Activated CD8-positive, alpha-beta T cell treated with anti-CD3 and anti-CD28 coated beads, Interleukin-2, amount 10 ng/mL, durations not matched to agents 7 days and 5 days (primary cell): ENCODE data around the gene ZNHIT2. TPM values are rescaled to one million over a fixed set of nuclear protein-coding genes. Genes with fewer than 3 reads are reported as not detected.

ENCODE experiments used
- ATAC-seq: fragments of 150-1000 bp; cut with Tn5 transposase; one replicate; pipeline ENCODE4 v1.10.0; 2021; ENCODE audit warnings: moderate library complexity
- CTCF ChIA-PET: fragments of 350-600 bp; sonication (Branson Sonifier 250); formaldehyde crosslinking; loops from one replicate; lab custom pipeline; 2021; ENCODE audit warnings: antibody characterized with exemption; lab: Charles Lee
- POLR2A ChIA-PET: fragments of 350-600 bp; sonication (Branson Sonifier 250); formaldehyde crosslinking; loops from one replicate; lab custom pipeline; 2021; ENCODE audit warnings: antibody characterized with exemption; lab: Charles Lee
- DNase-seq: peaks from one replicate; pipeline ENCODE4 v3.0.0-alpha.2; 2020
- H3K27ac Mint-ChIP-seq: one replicate; pipeline ENCODE4 v1.8.0; 2021; ENCODE audit warnings: mild to moderate bottlenecking, mixed read lengths
- H3K27me3 Mint-ChIP-seq: one replicate; pipeline ENCODE4 v1.8.0; 2021; ENCODE audit warnings: low read depth, mixed read lengths
- H3K36me3 Mint-ChIP-seq: one replicate; pipeline ENCODE4 v1.8.0; 2021; ENCODE audit warnings: low read depth, mixed read lengths
- H3K4me1 Mint-ChIP-seq: one replicate; pipeline ENCODE4 v1.8.0; 2021; ENCODE audit warnings: low read depth, mixed read lengths
- H3K4me3 Mint-ChIP-seq: one replicate; pipeline ENCODE4 v1.8.0; 2021; ENCODE audit warnings: mild to moderate bottlenecking, mixed read lengths
- H3K9me3 Mint-ChIP-seq: one replicate; pipeline ENCODE4 v1.8.0; 2022; ENCODE audit warnings: mixed read lengths; ENCODE audit not compliant: insufficient read depth
- total RNA-seq, 2 experiments: library from RNA; stranded (reverse); gene quantifications; one replicate each; pipeline ENCODE4 v1.2.3, GENCODE V29; 2021

Gene ZNHIT2
- total RNA-seq, 2 experiments from 2014 or later: 11.6 to 12.4 TPM

DNA sequence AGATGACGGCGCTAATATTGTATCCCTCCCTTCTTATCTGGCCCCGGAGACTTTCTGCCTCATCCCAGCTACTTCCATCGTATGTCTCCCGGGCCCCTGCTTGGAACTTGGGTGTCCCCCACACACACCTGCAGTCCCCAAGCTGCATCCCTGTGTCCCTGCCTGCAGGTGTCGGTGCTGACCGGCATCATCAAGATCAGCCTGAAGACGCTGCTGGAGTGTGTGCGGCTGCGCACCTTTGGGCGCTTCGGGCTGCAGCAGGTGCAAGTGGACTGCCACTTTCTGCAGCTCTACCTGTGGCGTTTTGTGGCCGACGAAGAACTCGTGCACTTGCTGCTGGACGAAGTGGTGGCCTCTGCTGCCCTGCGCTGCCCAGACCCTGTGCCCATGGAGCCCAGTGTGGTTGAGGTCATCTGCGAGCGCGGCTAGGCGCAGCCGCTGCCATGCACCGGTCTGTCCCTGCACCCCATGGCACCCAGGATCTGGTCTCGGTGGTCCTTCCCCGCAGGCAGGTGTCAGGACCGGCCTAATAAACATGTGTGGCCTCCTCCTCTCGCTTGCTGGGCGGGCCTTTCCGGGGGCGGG lies 6.2 kb downstream of the ZNHIT2 start:
- POLR2A ChIA-PET: interaction anchor here (0.8 to 4.7 kb wide), 10 partner anchors 10 to 794 kb away, joined by 3 to 30 read pairs (median 5); partner anchors contain the start of genes ARL2, CAPN1, CDCA5 and FAU
- no peak for ATAC-seq
- no peak for DNase-seq
- Mint-ChIP-seq H3K9me3 (no peaks in the 10 kb centered on the region), H3K4me1 (peaks cover 46% of the 10 kb centered on the region), H3K27me3 (no peaks in the 10 kb centered on the region), H3K27ac (peak overlapping the region; percentile 85), H3K36me3 (peaks cover 22% of the 10 kb centered on the region), H3K4me3 (peak overlapping the region; percentile 89)
- CTCF ChIA-PET: interaction anchor here (0.7 to 5.2 kb wide), 25 partner anchors 7 to 669 kb away, joined by 3 to 117 read pairs (median 5); partner anchors contain the start of genes ARL2, ATG2A, CAPN1 and CDC42BPG

DNA sequence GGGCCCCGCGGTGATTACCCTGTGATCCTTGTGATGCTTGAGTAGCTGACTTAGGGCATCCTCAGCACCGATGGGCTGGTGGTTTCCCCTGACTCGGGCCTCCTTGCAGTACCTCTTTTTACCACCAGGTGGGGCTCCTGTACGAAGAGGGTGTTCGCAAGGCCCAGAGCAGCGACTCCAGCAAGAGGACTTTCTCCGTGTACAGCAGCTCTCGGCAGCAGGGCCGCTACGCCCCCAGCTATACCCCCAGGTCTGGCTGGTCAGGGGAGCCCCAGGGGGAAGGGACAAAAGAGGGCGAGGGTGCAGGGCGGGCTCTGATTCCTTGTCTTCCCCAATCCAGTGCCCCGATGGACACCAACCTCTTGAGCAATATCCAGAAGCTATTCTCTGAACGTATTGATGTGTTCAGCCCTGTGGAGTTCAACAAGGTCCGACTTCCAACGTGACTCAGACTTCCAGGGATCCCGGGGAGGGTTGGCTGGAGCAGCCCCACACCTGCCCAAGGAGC lies 7.1 kb downstream of the ZNHIT2 start:
- peak; percentile 43 for ATAC-seq
- no peaks in the 10 kb centered on the region for H3K9me3 Mint-ChIP-seq
- peaks cover 26% of the 10 kb centered on the region for H3K36me3 Mint-ChIP-seq
- no peaks in the 10 kb centered on the region for H3K27me3 Mint-ChIP-seq
- peak; percentile 97 for DNase-seq
- no peak overlapping the region for H3K4me3 Mint-ChIP-seq
- peak overlapping the region; percentile 46 for H3K27ac Mint-ChIP-seq
- peaks cover 40% of the 10 kb centered on the region for H3K4me1 Mint-ChIP-seq
- ChIA-PET POLR2A (interaction anchor here (0.8 to 4.7 kb wide), 10 partner anchors 9 to 262 kb away, joined by 3 to 30 read pairs (median 4); partner anchors contain the start of genes ARL2, CDCA5, FAU and MRPL49), CTCF (interaction anchor here (0.7 to 5.2 kb wide), 26 partner anchors 8 to 400 kb away, joined by 3 to 117 read pairs (median 5); partner anchors contain the start of genes ARL2, ATG2A, CAPN1 and CDC42BPG)

DNA sequence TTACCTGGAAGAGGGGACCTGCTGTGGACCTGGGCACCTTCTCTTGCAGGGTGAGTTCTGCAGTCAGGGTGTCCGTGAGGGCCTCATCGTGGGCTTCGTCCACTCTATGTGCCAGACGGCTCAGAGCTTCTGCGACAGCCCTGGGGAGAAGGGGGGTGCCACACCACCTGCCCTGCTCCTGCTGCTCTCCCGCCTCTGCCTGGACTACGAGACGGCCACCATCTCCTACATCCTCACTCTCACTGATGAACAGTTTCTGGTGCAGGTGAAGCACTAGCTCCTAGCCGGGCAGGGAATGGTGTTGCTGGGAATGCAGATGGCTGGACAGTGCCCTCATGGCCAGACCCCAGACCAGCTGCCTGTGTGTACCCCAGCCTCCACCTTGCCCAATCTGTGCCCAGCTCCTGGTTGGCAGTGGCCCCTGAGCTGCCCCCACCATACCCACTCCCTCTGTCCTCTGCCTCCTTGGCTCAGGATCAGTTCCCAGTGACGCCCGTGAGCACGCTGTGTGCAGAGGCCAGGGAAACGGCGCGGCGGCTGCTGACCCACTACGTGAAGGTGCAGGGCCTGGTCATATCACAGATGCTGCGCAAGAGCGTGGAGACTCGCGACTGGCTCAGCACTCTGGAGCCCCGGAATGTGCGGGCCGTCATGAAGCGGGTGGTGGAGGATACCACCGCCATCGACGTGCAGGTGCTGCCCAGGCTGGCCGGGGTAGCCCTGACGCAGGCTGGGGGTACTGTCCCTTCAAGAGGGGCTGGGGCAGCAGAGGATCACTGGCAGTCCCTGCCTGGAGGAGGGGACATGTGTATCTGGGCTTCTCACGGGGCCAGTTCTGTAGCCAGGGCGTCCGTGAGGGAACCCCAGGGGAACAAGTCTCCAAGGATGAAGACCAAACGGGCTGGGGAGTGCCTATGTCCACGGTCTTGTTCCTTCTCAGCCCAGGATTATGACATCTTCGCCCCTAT lies 8.0 kb downstream of the ZNHIT2 start:
- no peak for ATAC-seq
- DNase-seq: no peak
- Mint-ChIP-seq H3K27ac (peak overlapping the region; percentile 46), H3K9me3 (no peaks in the 10 kb centered on the region), H3K27me3 (no peaks in the 10 kb centered on the region), H3K4me3 (no peak overlapping the region), H3K4me1 (peaks cover 46% of the 10 kb centered on the region), H3K36me3 (peaks cover 27% of the 10 kb centered on the region)
- ChIA-PET POLR2A (interaction anchor here (0.6 to 4.7 kb wide), 11 partner anchors 8 to 376 kb away, joined by 3 to 30 read pairs (median 5); partner anchors contain the start of genes ARL2, CDCA5, FAU and MRPL49), CTCF (interaction anchor here (0.9 to 5.2 kb wide), 28 partner anchors 8 to 401 kb away, joined by 3 to 117 read pairs (median 5); partner anchors contain the start of genes ARL2, ATG2A, CAPN1 and CDCA5)

- Mint-ChIP-seq H3K36me3 (peaks cover 29% of the 10 kb centered on the region), H3K4me3 (no peak overlapping the region), H3K9me3 (no peaks in the 10 kb centered on the region), H3K27me3 (no peaks in the 10 kb centered on the region), H3K4me1 (peaks cover 43% of the 10 kb centered on the region), H3K27ac (no peak overlapping the region)
- ChIA-PET CTCF (interaction anchor here (1.0 to 1.8 kb wide), 6 partner anchors 10 to 222 kb away, joined by 3 to 6 read pairs (median 3); partner anchors contain the start of genes FAU and MRPL49), POLR2A (interaction anchor here (0.6 to 4.6 kb wide), 5 partner anchors 9 to 375 kb away, joined by 3 to 30 read pairs (median 4); partner anchors contain the start of genes FAU, MRPL49 and VPS51)
- no peak for DNase-seq
- no peak for ATAC-seq
These were observed 8.9 kb downstream of the ZNHIT2 start for GRCh38 chr11:65108469-65109123.

DNA sequence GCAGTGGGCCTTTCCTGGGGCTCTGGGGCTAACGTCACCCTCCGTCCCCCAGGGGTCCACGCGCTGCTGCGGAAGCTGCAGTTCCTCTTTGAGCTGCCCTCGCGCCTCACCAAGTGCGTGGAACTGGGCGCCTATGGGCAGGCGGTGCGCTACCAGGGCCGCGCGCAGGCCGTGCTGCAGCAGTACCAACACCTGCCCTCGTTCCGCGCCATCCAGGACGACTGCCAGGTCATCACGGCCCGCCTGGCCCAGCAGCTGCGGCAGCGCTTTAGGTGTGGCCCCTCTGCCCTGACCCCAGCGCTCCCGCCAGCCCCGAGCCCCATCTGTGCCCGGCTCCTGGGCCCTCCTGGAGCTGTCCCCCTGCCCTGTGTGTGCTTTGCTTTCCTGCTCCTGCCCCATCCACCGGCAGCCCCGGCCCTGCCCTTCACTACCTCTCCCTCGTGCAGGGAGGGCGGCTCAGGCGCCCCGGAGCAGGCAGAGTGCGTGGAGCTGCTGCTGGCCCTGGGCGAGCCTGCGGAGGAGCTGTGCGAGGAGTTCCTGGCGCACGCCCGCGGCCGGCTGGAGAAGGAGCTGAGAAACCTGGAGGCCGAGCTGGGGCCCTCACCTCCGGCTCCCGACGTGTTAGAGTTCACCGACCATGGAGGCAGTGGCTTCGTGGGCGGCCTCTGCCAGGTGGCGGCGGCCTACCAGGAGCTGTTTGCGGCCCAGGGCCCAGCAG lies 9.6 kb downstream of the ZNHIT2 start:
- CTCF ChIA-PET: interaction anchor here (1.1 to 1.8 kb wide), 5 partner anchors 9 to 222 kb away, joined by 3 to 6 read pairs (median 3); no protein-coding TSS in a partner anchor
- POLR2A ChIA-PET: interaction anchor here (1.4 to 4.6 kb wide), 3 partner anchors 9 to 14 kb away, joined by 4 to 30 read pairs (median 7); partner anchors contain the start of genes FAU, MRPL49 and VPS51
- Mint-ChIP-seq H3K36me3 (peaks cover 31% of the 10 kb centered on the region), H3K27ac (no peak overlapping the region), H3K9me3 (no peaks in the 10 kb centered on the region), H3K4me3 (no peak overlapping the region), H3K27me3 (no peaks in the 10 kb centered on the region), H3K4me1 (peaks cover 39% of the 10 kb centered on the region)
- DNase-seq: no peak
- ATAC-seq: no peak

GRCh38 chr11:65107078-65107477 lies 10.4 kb downstream of the ZNHIT2 start:
- ChIA-PET CTCF (interaction anchor here (1.4 kb wide), 1 partner anchor 223 kb away, joined by 3 read pairs; no protein-coding TSS in a partner anchor), POLR2A (interaction anchor here (4.6 kb wide), 1 partner anchor 11 kb away, joined by 30 read pairs; the partner anchor contains the start of gene VPS51)
- H3K27me3 Mint-ChIP-seq: no peaks in the 10 kb centered on the region
- ATAC-seq (no peak), DNase-seq (no peak)
- peaks cover 31% of the 10 kb centered on the region for H3K36me3 Mint-ChIP-seq
- H3K9me3 Mint-ChIP-seq: no peaks in the 10 kb centered on the region
- no peak overlapping the region for H3K4me3 Mint-ChIP-seq
- peaks cover 38% of the 10 kb centered on the region for H3K4me1 Mint-ChIP-seq
- no peak overlapping the region for H3K27ac Mint-ChIP-seq

- ATAC-seq (no peak), DNase-seq (no peak)
- Mint-ChIP-seq H3K27ac (peak overlapping the region; percentile 2), H3K9me3 (no peaks in the 10 kb centered on the region), H3K36me3 (peaks cover 25% of the 10 kb centered on the region), H3K27me3 (no peaks in the 10 kb centered on the region), H3K4me1 (peaks cover 17% of the 10 kb centered on the region), H3K4me3 (no peak overlapping the region)
- POLR2A ChIA-PET: no interaction called here
- CTCF ChIA-PET: interaction anchor here (1.2 to 1.8 kb wide), 2 partner anchors 8 to 13 kb away, joined by 3 to 7 read pairs; partner anchors contain the start of gene ZNHIT2
These were observed 12.9 kb downstream of the ZNHIT2 start for GRCh38 chr11:65104628-65105027.

- DNase-seq: no peak
- peak overlapping the region; percentile 2 for H3K27ac Mint-ChIP-seq
- ChIA-PET POLR2A (interaction anchor here (0.6 to 2.6 kb wide), 4 partner anchors 14 to 227 kb away, joined by 3 to 8 read pairs (median 6); partner anchors contain the start of genes CDCA5, FAU, MRPL49 and ZFPL1), CTCF (interaction anchor here (1.8 to 2.9 kb wide), 2 partner anchors 9 to 14 kb away, joined by 7 to 15 read pairs; partner anchors contain the start of gene ZNHIT2)
- no peaks in the 10 kb centered on the region for H3K27me3 Mint-ChIP-seq
- H3K36me3 Mint-ChIP-seq: peaks cover 30% of the 10 kb centered on the region
- no peak for ATAC-seq
- peaks cover 19% of the 10 kb centered on the region for H3K4me1 Mint-ChIP-seq
- no peak overlapping the region for H3K4me3 Mint-ChIP-seq
- no peaks in the 10 kb centered on the region for H3K9me3 Mint-ChIP-seq
These were observed 14.0 kb downstream of the ZNHIT2 start for GRCh38 chr11:65103476-65103875.

GRCh38 chr11:65102142-65103095 lies 15.1 kb downstream of the ZNHIT2 start:
- Mint-ChIP-seq H3K27me3 (no peaks in the 10 kb centered on the region), H3K4me1 (peaks cover 23% of the 10 kb centered on the region), H3K4me3 (no peak overlapping the region), H3K36me3 (peaks cover 34% of the 10 kb centered on the region), H3K27ac (no peak overlapping the region), H3K9me3 (no peaks in the 10 kb centered on the region)
- ChIA-PET CTCF (interaction anchor here (2.0 to 2.9 kb wide), 2 partner anchors 8 to 10 kb away, joined by 9 to 15 read pairs; no protein-coding TSS in a partner anchor), POLR2A (interaction anchor here (1.0 to 2.6 kb wide), 4 partner anchors 8 to 32 kb away, joined by 3 to 8 read pairs (median 6); partner anchors contain the start of genes FAU, MRPL49, SYVN1 and ZNHIT2)
- DNase-seq: no peak
- ATAC-seq: no peak
